Coronary artery (tissue), 2 donors: ENCODE results near the gene LINGO3.

Experiments
- DNase-seq: peaks from one replicate; pipeline ENCODE4 v3.0.0-alpha.2; 2017; ENCODE audit warnings: low spot score
- H3K27ac ChIP-seq, 2 donors: fragments of 200-600 bp; sonication (generic); one replicate each; pipeline ENCODE4 v1.5.1; 2016 to 2019
- H3K4me3 ChIP-seq: fragments of 200-600 bp; sonication (generic); 2 replicates; pipeline ENCODE4 v1.5.1; 2016; ENCODE audit warnings: mild to moderate bottlenecking, moderate library complexity
- TF ChIP-seq, protein P1 (sequence below): fragments of 200-600 bp; sonication (generic); IDR thresholded peaks from one replicate; pipeline ENCODE4 v1.5.1; 2019; ENCODE audit warnings: antibody characterized with exemption

The LINGO3 gene

GRCh38 chr19:2330255-2330631 is 22.3 kb upstream of the LINGO3 start:
- Histone ChIP-seq H3K27ac (no peak overlapping the region), H3K4me3 (no peak overlapping the region)
- TF ChIP-seq, protein P1, sequence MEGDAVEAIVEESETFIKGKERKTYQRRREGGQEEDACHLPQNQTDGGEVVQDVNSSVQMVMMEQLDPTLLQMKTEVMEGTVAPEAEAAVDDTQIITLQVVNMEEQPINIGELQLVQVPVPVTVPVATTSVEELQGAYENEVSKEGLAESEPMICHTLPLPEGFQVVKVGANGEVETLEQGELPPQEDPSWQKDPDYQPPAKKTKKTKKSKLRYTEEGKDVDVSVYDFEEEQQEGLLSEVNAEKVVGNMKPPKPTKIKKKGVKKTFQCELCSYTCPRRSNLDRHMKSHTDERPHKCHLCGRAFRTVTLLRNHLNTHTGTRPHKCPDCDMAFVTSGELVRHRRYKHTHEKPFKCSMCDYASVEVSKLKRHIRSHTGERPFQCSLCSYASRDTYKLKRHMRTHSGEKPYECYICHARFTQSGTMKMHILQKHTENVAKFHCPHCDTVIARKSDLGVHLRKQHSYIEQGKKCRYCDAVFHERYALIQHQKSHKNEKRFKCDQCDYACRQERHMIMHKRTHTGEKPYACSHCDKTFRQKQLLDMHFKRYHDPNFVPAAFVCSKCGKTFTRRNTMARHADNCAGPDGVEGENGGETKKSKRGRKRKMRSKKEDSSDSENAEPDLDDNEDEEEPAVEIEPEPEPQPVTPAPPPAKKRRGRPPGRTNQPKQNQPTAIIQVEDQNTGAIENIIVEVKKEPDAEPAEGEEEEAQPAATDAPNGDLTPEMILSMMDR: no peak
- no peak for DNase-seq

- Histone ChIP-seq H3K27ac (no peak overlapping the region), H3K4me3 (peak overlapping the region; percentile 97)
- no peak for DNase-seq
Measured at GRCh38 chr19:2329501-2329916, 21.6 kb upstream of the LINGO3 start.

DNA sequence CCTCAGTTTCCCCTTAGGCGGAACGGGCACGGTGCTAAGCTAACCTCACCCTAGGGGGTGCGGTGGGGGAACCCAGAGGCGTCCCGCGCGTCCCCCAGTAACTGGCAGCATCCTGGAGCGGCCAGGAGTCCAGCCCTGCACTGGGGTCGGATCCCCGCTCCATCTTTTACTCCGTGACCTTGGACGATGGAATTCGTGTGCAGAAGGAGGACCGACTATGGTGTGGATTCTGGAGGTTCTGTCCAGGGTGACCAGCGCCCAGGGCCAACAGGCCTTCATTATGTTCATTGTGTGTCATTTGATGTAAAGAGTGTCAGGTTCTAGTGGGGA is 21.2 kb upstream of the LINGO3 start:
- H3K27ac ChIP-seq: peak overlapping the region in 1 of 2 donors; percentile 83
- peak overlapping the region; percentile 97 for H3K4me3 ChIP-seq
- no peak for DNase-seq
- TF ChIP-seq, protein P1: no peak

More at GRCh38 chr19:2329501-2329916, 21.6 kb upstream of the LINGO3 start:
- TF ChIP-seq, protein P1: no peak

- peak; percentile 88 for DNase-seq
- H3K27ac ChIP-seq: peak within 1 kb of the TSS; percentile 58 to 83
- H3K4me3 ChIP-seq: peak within 1 kb of the TSS; percentile 97
- TF ChIP-seq, protein P1: no peak
Measured at GRCh38 chr19:2328401-2329148, 20.6 kb upstream of the LINGO3 start, which contains the start of the genes LSM7 and SPPL2B. TSS of gene LSM7 (minus strand) at chr19:2328586. CDS start at chr19:2328566, 20 bp downstream. TSS of gene SPPL2B (plus strand) at chr19:2328684. CDS start at chr19:2328710, 26 bp downstream.

- TF ChIP-seq, protein P1: no peak
- DNase-seq: no peak
Measured at GRCh38 chr19:2327773-2328400, 19.9 kb upstream of the LINGO3 start.

DNA sequence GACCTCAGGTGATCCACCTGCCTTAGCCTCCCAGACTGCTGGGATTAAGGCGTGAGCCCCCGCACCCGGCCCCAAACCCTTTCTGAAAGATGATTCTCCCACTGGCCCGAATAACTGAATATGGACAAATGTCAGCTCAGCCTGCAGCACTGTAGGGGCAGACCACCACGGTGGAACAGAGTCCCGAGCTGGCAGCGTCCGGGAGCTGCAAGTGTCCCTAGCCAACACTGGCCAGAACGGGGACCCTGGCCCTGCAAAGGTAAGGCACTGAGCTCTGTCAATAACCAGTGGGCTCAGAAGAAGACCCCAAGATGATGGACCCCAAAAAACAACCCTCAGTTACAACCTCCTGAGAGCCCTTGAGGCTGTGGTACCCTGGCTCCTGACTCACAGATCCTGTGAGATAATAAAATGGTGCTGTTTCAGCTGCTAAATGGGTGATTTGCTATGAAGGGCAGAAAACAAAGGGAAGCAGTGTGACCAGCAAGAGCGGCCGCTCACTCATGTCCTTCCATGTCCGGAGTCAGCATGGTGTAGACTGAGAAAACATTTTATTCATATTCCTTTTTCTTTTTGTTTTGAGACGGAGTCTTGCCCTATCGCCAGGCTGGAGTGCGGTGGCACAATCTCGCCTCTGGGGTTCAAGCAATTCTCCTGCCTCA is 18.9 kb upstream of the LINGO3 start:
- H3K27ac ChIP-seq: no peak overlapping the region
- TF ChIP-seq, protein P1: no peak
- no peak overlapping the region for H3K4me3 ChIP-seq

More at GRCh38 chr19:2327773-2328400, 19.9 kb upstream of the LINGO3 start:
- Histone ChIP-seq H3K27ac (peak overlapping the region; percentile 58 to 83), H3K4me3 (peak overlapping the region; percentile 97)

More for the DNA sequence above, 18.9 kb upstream of the LINGO3 start:
- DNase-seq: no peak
